GM19043 (cell line): ENCODE measurements around the gene RGSL1.

Source experiments
- ATAC-seq: cut with Tn5 transposase; IDR thresholded peaks from one replicate; pipeline ENCODE4 v1.9.1; 2021; ENCODE audit warnings: low read depth; ENCODE audit not compliant: unreplicated experiment

The RGSL1 gene

DNA sequence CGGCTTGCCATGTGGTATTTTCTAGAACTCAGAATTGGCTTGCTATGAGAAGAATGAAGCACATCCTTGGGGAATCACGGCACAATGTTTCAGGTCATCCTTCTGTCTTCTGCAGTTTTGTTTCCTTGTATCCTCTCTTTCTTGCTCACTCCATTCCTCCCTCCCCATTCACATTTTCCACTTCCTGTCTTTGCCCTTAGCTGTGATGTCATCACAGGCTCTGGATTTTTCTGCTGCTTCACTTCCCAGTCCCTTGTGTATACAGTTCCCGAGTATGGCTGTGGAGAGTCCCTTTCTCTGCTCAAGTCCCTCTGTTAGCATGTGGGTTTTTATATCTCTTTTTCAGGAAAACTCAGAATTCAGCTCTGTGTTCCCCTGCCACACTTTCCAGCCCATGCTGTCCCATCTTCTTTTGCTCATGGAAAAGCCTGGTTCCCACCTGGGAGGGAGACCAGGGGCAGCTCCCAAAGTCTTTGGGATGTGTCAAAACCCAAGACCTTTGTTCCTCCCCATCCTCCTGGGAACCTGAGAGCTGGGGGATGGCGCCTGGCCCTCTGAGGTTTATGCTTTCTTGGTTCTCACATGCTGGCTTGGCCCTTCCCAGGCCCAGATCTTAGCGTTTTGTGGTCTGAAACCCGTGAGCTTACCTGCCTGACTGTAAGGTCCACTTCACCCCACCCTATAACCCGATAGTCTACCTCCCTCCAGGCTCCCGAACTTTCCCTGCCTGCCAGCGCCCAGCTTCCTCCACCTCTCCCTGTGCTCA lies 159.1 kb downstream of the RGSL1 start:
- ATAC-seq: no peak
